Small intestine (tissue), 16 donors: Measurements from ENCODE around the gene TNFSF15. TPM values are rescaled to one million over a fixed set of nuclear protein-coding genes. Genes with fewer than 3 reads are reported as not detected.

Experiments
- DNase-seq, 2 donors: peaks; one replicate each; pipeline versions ENCODE4 v3.0.0 to v3.0.0-alpha.2; 2013
- FAIRE-seq: peaks from 2 replicates; lab custom pipeline; 2012; peaks lifted over from hg19 to GRCh38; lab: Jason Lieb, UNC
- H3K27ac ChIP-seq, 3 donors: one replicate each; pipeline ENCODE4 v1.5.1; 2013; ENCODE audit warnings: low read length in 2 of 3, mild to moderate bottlenecking in 2 of 3, control low read depth in 1 of 3, inconsistent platforms in 1 of 3, low read depth in 1 of 3, moderate library complexity in 1 of 3
- H3K27me3 ChIP-seq, 3 donors: one replicate each; pipeline ENCODE4 v1.6.1; 2013; ENCODE audit warnings: low read length in 3 of 3, inconsistent platforms in 1 of 3; ENCODE audit not compliant: control insufficient read depth in 3 of 3, insufficient read depth in 3 of 3
- H3K36me3 ChIP-seq, 3 donors: one replicate each; pipeline ENCODE4 v1.6.1; 2013; ENCODE audit warnings: low read length in 3 of 3, inconsistent platforms in 1 of 3, low read depth in 1 of 3, mild to moderate bottlenecking in 1 of 3, moderate library complexity in 1 of 3; ENCODE audit not compliant: control insufficient read depth in 3 of 3, insufficient read depth in 2 of 3
- H3K4me1 ChIP-seq, 3 donors: one replicate each; pipeline ENCODE4 v1.6.1; 2013; ENCODE audit warnings: low read length in 2 of 3, inconsistent platforms in 1 of 3, low read depth in 1 of 3, mild to moderate bottlenecking in 1 of 3, moderate library complexity in 1 of 3; ENCODE audit not compliant: control insufficient read depth in 3 of 3, insufficient read depth in 2 of 3
- H3K4me3 ChIP-seq, 3 donors: one replicate each; pipeline ENCODE4 v1.5.1; 2013; ENCODE audit warnings: low read length in 3 of 3, control low read depth in 1 of 3, inconsistent platforms in 1 of 3, low read depth in 1 of 3, mild to moderate bottlenecking in 1 of 3, moderate library complexity in 1 of 3
- H3K9me3 ChIP-seq, 2 donors: one replicate each; pipeline ENCODE4 v1.6.1; 2013; ENCODE audit warnings: low read depth in 1 of 2, low read length in 1 of 2; ENCODE audit not compliant: control insufficient read depth in 2 of 2, insufficient read depth in 1 of 2
- WGBS, 3 donors: extraction: QIAGEN DNeasy Blood & Tissue Kit; methylation state at CpG; one replicate each; pipeline ENCODE4 v1.1.7; 2013; 5-methylcytosine and 5-hydroxymethylcytosine counted together
- long read RNA-seq, 10 donors: transcript quantifications; one replicate each; lab custom pipeline, GENCODE V29; 2026
- polyA plus RNA-seq, 4 donors: library from polyadenylated mRNA; stranded (reverse) in 3 of 4; unstranded in 1 of 4; fragments of 200-250 nt in 3 of 4; fragments of 120-200 nt in 1 of 4; gene quantifications; one replicate each; pipeline versions ENCODE4 v1.2.1 to v1.2.3, GENCODE V29; 2013
- donor health status: healthy with polysubstance abuse.
- donor health status: control.
- donor health status: control.
- donor health status: Bipolar disorder and iron deficiency.
- donor health status: healthy.

Gene TNFSF15
- 10 to 100 TPM in 2 of 4 donors, 1 to 10 TPM in 1, under 1 TPM in 1; 0.79 to 13.2 (median 8.9) TPM for polyA plus RNA-seq
- long read RNA-seq, donor 1, full-length matches to known transcripts: 2 of 2 reads
- long read RNA-seq, donor 1, partial matches to known transcripts: 0 of 2 reads
- long read RNA-seq, donor 1, other reads (novel, unspliced or antisense): 0 of 2 reads
- long read RNA-seq, donor 2, full-length matches to known transcripts: 4 of 4 reads
- long read RNA-seq, donor 2, partial matches to known transcripts: 0 of 4 reads
- long read RNA-seq, donor 2, other reads (novel, unspliced or antisense): 0 of 4 reads
- long read RNA-seq, donor 3, full-length matches to known transcripts: 4 of 4 reads
- long read RNA-seq, donor 3, partial matches to known transcripts: 0 of 4 reads
- long read RNA-seq, donor 3, other reads (novel, unspliced or antisense): 0 of 4 reads
- long read RNA-seq, donor 4: 0 reads
- long read RNA-seq, donor 5: 0 reads
- long read RNA-seq, donor 6, full-length matches to known transcripts: 3 of 3 reads
- long read RNA-seq, donor 6, partial matches to known transcripts: 0 of 3 reads
- long read RNA-seq, donor 6, other reads (novel, unspliced or antisense): 0 of 3 reads
- long read RNA-seq, donor 7: 0 reads
- long read RNA-seq, donor 8: 0 reads
- long read RNA-seq, donor 9: 0 reads
- long read RNA-seq, donor 10, partial matches to known transcripts: 0 of 1 reads
- long read RNA-seq, donor 10, other reads (novel, unspliced or antisense): 0 of 1 reads

DNA sequence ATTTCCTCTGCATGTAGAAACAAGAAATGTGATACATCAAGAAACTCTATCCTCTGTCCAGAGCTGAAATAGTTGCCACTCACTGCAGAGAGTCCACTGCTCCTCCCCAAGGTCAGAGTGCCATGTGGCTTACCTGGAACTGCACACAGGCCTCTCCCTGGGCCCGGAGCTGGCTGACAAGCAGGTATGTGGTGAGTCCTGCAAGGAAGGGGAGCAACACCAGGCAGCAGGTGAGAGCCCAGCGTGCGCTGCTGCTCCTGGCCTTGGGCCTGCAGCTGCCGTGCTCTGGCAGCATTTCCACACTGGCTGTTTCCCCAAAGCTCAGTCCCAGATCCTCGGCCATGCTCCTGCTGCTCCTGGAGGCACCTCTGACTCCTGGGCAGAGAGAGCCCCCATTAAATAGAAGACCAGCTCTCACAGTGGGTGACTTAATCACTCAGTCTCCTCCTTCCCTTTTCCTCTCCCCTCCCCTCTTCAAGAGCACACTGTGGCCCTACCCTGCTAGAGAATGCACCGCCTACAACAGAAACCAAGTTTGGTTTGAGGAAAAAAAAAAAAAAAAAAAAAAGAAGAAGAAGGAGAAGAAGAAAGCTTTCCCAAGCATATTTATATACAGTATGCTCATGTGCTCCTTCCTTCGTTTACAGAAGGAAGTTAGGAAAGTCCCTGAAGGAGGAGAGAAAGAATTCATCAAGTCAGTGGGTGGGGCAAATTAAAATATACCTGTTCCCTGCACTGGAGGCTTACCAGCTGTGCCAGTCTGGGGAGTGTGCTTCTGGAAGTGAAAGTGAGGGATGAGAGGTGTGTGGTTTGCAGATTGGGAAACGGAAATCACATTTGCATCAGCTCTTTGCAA lies at the start of gene TNFSF15:
Gene TNFSF15, minus strand, starts transcription at position 370 of the 856 bp plus-strand sequence. Its CDS starts 27 bp downstream, at position 343.
- peaks cover 0 to 9% (median 0%) of the 10 kb centered on the region in 3 donors for H3K36me3 ChIP-seq
- no peaks in the 10 kb centered on the region for H3K27me3 ChIP-seq
- H3K9me3 ChIP-seq: no peaks in the 10 kb centered on the region
- peak within 1 kb of the TSS in 2 of 3 donors; percentile 39 to 45 for H3K4me3 ChIP-seq
- H3K4me1 ChIP-seq: peaks cover 4 to 52% (median 9%) of the 10 kb centered on the region in 3 donors
- peak within 1 kb of the TSS; percentile 73 to 77 (median 76) for H3K27ac ChIP-seq
- 10 to 26% (median 19%) methylated on average over 8 of the region's 8 CpGs for WGBS, 3 donors
- DNase-seq (peak; percentile 79 to 85), FAIRE-seq (no peak)

DNA sequence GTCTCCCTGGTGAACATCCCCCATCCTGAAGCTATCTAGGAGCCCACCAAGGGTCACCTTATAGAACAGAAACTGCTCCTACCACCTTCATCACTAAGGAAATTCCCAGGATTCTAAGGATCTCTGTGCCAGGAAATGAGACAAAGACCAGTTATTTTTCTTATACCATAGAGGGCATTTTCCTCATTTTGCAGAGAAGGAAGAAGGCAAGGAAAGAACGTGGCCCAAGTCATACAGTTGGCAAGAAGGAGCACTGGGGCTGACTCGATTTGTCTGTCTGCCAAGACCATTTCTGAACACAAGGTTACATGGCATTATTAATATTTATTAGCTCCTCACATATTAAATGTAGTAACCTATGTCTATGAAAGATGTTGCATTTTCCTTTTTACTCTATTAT lies 49.6 kb upstream of the TNFSF15 start:
- 56 to 71% (median 65%) methylated on average over 2 of the region's 2 CpGs for WGBS, 3 donors
- FAIRE-seq: no peak
- H3K27ac ChIP-seq: no peak overlapping the region

DNA sequence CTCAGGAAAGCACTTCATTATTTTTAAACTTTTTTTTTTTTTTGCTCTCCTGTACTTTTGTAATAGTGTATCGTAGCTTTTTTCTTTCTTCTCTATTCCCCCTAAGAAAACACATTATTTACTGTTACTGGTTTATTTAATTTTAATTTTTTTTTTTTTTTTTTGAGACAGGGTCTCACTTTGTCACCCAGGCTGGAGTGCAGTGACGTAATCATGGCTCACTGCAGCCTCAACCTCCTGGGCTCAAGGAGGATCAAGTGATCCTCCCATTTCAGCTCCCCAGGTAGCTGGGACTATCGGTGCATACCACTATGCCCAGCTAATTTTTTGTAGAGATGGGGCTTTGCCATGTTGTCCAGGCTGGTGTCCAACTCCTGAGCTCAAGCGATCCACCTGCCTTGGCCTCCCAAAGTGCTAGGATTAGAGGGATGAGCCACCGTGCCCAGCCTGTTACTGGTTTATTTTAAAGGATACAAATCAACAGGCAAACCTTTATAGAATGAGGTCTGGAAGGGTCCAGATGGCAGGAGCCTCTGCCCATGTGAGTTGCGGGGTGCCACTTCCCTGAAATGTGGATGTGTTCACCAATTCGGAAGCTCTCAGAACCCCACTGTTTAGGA lies 49.0 kb upstream of the TNFSF15 start:
- Histone ChIP-seq H3K4me3 (no peak overlapping the region), H3K27me3 (no peaks in the 10 kb centered on the region), H3K4me1 (peaks cover 4 to 24% (median 13%) of the 10 kb centered on the region in 3 donors), H3K9me3 (no peaks in the 10 kb centered on the region), H3K36me3 (no peaks in the 10 kb centered on the region), H3K27ac (no peak overlapping the region)
- 86 to 93% (median 93%) methylated on average over 7 of the region's 7 CpGs for whole genome bisulfite sequencing, 3 donors
- no peak for FAIRE-seq
- no peak for DNase-seq

More for the DNA sequence above, 49.6 kb upstream of the TNFSF15 start:
- H3K27me3 ChIP-seq: no peaks in the 10 kb centered on the region
- H3K4me3 ChIP-seq: no peak overlapping the region
- H3K9me3 ChIP-seq: no peaks in the 10 kb centered on the region
- no peaks in the 10 kb centered on the region for H3K36me3 ChIP-seq
- DNase-seq: no peak
- H3K4me1 ChIP-seq: peaks cover 4 to 24% (median 13%) of the 10 kb centered on the region in 3 donors

DNA sequence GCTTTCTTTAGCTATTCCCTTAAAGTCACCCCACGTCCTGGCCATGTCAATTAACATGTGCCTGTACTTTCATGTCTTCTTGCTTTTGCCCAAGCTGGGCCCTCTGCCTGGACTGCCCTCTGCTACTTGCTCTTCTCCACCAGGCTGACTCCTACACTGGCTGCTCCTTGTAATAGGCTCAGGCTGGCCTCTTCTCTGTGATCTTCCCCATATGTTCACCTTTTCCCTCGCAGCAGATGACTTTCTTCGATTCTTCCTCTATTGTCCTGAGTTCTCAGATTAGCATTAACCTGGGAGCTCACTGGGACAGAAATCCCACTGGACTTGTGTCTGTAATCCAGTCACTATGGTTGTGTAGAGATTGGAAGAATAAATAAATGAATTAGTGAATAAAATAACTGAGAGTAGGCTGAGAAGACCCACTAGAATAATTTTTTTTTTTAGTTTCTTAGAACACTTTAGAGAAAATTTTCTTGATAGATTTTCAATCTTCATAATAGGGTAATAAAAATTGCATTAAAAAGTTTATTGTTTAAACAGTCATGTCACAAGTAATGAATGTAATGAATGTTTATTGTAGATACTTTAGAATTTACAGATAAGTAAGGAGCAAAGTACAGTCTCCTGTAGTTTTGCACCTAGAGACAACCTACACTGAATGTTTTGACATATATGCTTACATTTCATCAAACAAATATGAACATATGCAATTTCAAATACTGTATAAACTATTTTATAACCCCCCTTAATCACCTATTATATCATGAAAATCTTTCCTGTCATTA lies 47.4 kb upstream of the TNFSF15 start:
- H3K27ac ChIP-seq: peak overlapping the region in 2 of 3 donors; percentile 70 to 71
- 18 to 63% (median 41%) methylated on average over 3 of the region's 3 CpGs for WGBS, 3 donors
- no peaks in the 10 kb centered on the region for H3K36me3 ChIP-seq
- peak; percentile 76 for DNase-seq
- peaks cover 4 to 24% (median 13%) of the 10 kb centered on the region in 3 donors for H3K4me1 ChIP-seq
- peak; percentile 89 for FAIRE-seq
- H3K9me3 ChIP-seq: no peaks in the 10 kb centered on the region
- H3K27me3 ChIP-seq: no peaks in the 10 kb centered on the region
- H3K4me3 ChIP-seq: no peak overlapping the region

DNA sequence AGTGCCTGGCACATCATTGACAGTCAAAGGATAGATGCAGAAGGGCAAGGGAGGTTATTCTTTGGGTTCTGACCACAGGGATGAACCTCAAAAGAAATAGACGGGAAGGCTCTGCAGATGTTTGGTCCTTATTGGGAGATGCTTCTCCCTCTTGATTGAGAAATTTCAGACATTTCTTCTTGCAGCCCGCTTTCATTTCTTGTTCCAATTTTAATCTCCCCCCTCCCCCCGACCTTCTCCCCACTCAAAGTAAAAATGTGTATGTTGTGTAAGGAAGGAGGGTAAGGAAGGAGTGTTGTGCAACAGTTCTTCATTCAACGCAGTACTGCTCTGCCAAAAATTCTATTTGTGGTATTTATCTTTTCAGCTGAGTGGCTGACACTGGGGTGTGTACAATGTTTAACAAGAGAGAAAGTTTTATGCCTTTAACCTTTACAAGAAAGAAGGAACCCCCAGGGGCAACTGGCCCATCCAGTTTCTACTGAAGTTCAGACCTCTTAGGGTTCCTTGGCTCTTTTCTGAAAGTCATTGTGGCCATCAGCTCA lies 46.3 kb upstream of the TNFSF15 start:
- Histone ChIP-seq H3K9me3 (no peaks in the 10 kb centered on the region), H3K27ac (no peak overlapping the region), H3K27me3 (no peaks in the 10 kb centered on the region), H3K4me3 (no peak overlapping the region), H3K4me1 (peaks cover 4 to 24% (median 13%) of the 10 kb centered on the region in 3 donors), H3K36me3 (no peaks in the 10 kb centered on the region)
- DNase-seq (peak in 1 of 2 donors; percentile 23), FAIRE-seq (no peak)
- 43 to 52% (median 50%) methylated on average over 4 of the region's 4 CpGs for WGBS, 3 donors

DNA sequence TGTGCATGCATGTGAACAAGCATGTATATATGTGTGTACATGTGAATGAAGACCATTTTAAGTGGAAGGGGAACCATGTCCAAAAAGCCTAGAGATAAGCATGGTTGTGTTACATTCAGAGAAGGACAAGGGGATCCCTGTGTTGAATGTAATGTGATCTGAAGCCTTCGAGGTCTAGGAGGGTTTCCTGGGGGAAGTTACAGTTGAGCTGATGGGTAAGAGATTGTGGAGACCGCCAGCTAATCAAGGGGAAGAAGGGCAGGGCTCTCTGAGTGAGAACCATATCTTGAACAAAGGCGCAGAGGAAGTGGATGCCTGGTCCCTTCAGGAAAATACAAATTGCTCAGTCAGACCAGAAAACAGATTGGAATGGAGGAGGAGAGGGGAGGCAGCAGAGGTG lies 45.5 kb upstream of the TNFSF15 start:
- Histone ChIP-seq H3K4me1 (peaks cover 4 to 24% (median 13%) of the 10 kb centered on the region in 3 donors), H3K27me3 (no peaks in the 10 kb centered on the region), H3K27ac (no peak overlapping the region), H3K4me3 (no peak overlapping the region), H3K36me3 (no peaks in the 10 kb centered on the region), H3K9me3 (no peaks in the 10 kb centered on the region)
- WGBS, 3 donors: 79 to 83% (median 79%) methylated on average over 3 of the region's 3 CpGs
- no peak for FAIRE-seq
- no peak for DNase-seq

DNA sequence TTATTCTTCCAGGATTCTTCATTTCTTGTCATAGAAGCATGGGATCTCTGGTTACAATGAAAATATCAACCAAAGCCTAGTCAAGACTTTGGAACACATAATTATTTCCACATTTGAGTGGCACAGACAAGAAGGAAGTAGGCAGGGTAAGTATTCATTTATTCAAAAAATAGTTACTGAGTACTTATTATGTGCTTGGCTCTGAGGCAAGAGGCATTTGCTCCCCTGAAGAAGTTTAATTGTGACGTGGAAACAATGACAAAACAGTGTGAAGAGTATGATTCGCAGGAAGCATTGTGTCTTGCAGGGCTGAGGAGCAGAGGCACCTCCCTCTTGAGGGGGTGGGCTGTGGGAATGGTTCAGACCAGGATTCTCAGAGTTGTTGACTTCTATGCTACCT lies 45.0 kb upstream of the TNFSF15 start:
- Histone ChIP-seq H3K27ac (no peak overlapping the region), H3K4me3 (no peak overlapping the region), H3K9me3 (no peaks in the 10 kb centered on the region), H3K36me3 (no peaks in the 10 kb centered on the region), H3K27me3 (no peaks in the 10 kb centered on the region), H3K4me1 (peaks cover 4 to 24% (median 13%) of the 10 kb centered on the region in 3 donors)
- WGBS, 3 donors: 85 to 93% (median 86%) methylated on average over 2 of the region's 2 CpGs
- FAIRE-seq (no peak), DNase-seq (no peak)
